Trophoblast cell (in vitro differentiated cells and primary cell): ENCODE results near the gene WDR5.

ENCODE experiments used
- DNase-seq, 2 donors: peaks; one replicate each; pipeline ENCODE4 v3.0.0-alpha.2; 2016
- H2AFZ ChIP-seq: 2 replicates; pipeline ENCODE4 v1.6.1; 2013; ENCODE audit warnings: low read length, moderate library complexity, mild to moderate bottlenecking; ENCODE audit not compliant: insufficient read depth, poor library complexity
- H2AK5ac ChIP-seq: 2 replicates; pipeline ENCODE4 v1.6.1; 2013; ENCODE audit warnings: mild to moderate bottlenecking, low read length
- H2BK120ac ChIP-seq: 2 replicates; pipeline ENCODE4 v1.6.1; 2013; ENCODE audit warnings: low read length, mild to moderate bottlenecking, moderate library complexity; ENCODE audit not compliant: insufficient read depth, poor library complexity
- H2BK12ac ChIP-seq: 2 replicates; pipeline ENCODE4 v1.6.1; 2013; ENCODE audit warnings: mild to moderate bottlenecking, low read length, moderate library complexity
- H2BK5ac ChIP-seq: 2 replicates; pipeline ENCODE4 v1.6.1; 2013; ENCODE audit warnings: low read length, low read depth, moderate library complexity, mild to moderate bottlenecking; ENCODE audit not compliant: poor library complexity
- H3K14ac ChIP-seq: 2 replicates; pipeline ENCODE4 v1.6.1; 2013; ENCODE audit warnings: mild to moderate bottlenecking, low read length
- H3K18ac ChIP-seq: 2 replicates; pipeline ENCODE4 v1.6.1; 2013; ENCODE audit warnings: mild to moderate bottlenecking, low read length
- H3K23ac ChIP-seq: 2 replicates; pipeline ENCODE4 v1.6.1; 2013; ENCODE audit warnings: low read length
- H3K27ac ChIP-seq: 2 replicates; pipeline ENCODE4 v1.5.1; 2013; ENCODE audit warnings: low read depth, mild to moderate bottlenecking, inconsistent platforms, low read length, moderate library complexity
- H3K27me3 ChIP-seq: 2 replicates; pipeline ENCODE4 v1.6.1; 2013; ENCODE audit warnings: inconsistent platforms, mild to moderate bottlenecking, low read length, moderate library complexity; ENCODE audit not compliant: insufficient read depth
- H3K36me3 ChIP-seq, 2 experiments: 1 replicate in 1 of 2; 2 replicates in 1 of 2; pipeline ENCODE4 v1.6.1; 2013; ENCODE audit warnings: low read length in 2 of 2, mild to moderate bottlenecking in 2 of 2, moderate library complexity in 1 of 2; ENCODE audit not compliant: insufficient read depth in 2 of 2, control insufficient read depth in 1 of 2
- H3K4ac ChIP-seq: 2 replicates; pipeline ENCODE4 v1.6.1; 2013; ENCODE audit warnings: low read depth, mild to moderate bottlenecking, low read length, moderate library complexity
- H3K4me1 ChIP-seq, 2 experiments: 1 replicate in 1 of 2; 2 replicates in 1 of 2; pipeline ENCODE4 v1.6.1; 2013; ENCODE audit warnings: low read length in 2 of 2, mild to moderate bottlenecking in 2 of 2, moderate library complexity in 1 of 2; ENCODE audit not compliant: insufficient read depth in 2 of 2, control insufficient read depth in 1 of 2
- H3K4me2 ChIP-seq: 2 replicates; pipeline ENCODE4 v1.6.1; 2013; ENCODE audit warnings: inconsistent platforms, mild to moderate bottlenecking, low read length, moderate library complexity
- H3K4me3 ChIP-seq: 2 replicates; pipeline ENCODE4 v1.5.1; 2013; ENCODE audit warnings: mild to moderate bottlenecking, low read depth, low read length, inconsistent platforms
- H3K79me1 ChIP-seq: one replicate; pipeline ENCODE4 v1.6.1; 2013; ENCODE audit warnings: low read length
- H3K79me2 ChIP-seq: 2 replicates; pipeline ENCODE4 v1.6.1; 2013; ENCODE audit warnings: low read length, mild to moderate bottlenecking; ENCODE audit not compliant: control insufficient read depth, insufficient read depth, poor library complexity
- H3K9ac ChIP-seq: 2 replicates; pipeline ENCODE4 v1.6.1; 2013; ENCODE audit warnings: mild to moderate bottlenecking, low read length
- H3K9me3 ChIP-seq: 2 replicates; pipeline ENCODE4 v1.6.1; 2013; ENCODE audit warnings: low read depth, mild to moderate bottlenecking, control low read depth, inconsistent platforms, low read length; ENCODE audit not compliant: insufficient read depth
- H4K12ac ChIP-seq: 2 replicates; pipeline ENCODE4 v1.6.1; 2013; ENCODE audit warnings: low read depth, mild to moderate bottlenecking, low read length, moderate library complexity
- H4K8ac ChIP-seq: 2 replicates; pipeline ENCODE4 v1.6.1; 2013; ENCODE audit warnings: low read depth, mild to moderate bottlenecking, low read length, moderate library complexity
- H4K91ac ChIP-seq: one replicate; pipeline ENCODE4 v1.6.1; 2013; ENCODE audit warnings: low read depth, mild to moderate bottlenecking, low read length, moderate library complexity
- WGBS: extraction: QIAGEN DNeasy Blood & Tissue Kit; methylation state at CpG from one replicate; pipeline ENCODE4 v1.1.7; 2013; ENCODE audit warnings: missing lambda C conversion rate; ENCODE audit not compliant: insufficient read length, insufficient coverage; ENCODE audit errors: extremely low coverage; 5-methylcytosine and 5-hydroxymethylcytosine counted together

Gene WDR5

DNA sequence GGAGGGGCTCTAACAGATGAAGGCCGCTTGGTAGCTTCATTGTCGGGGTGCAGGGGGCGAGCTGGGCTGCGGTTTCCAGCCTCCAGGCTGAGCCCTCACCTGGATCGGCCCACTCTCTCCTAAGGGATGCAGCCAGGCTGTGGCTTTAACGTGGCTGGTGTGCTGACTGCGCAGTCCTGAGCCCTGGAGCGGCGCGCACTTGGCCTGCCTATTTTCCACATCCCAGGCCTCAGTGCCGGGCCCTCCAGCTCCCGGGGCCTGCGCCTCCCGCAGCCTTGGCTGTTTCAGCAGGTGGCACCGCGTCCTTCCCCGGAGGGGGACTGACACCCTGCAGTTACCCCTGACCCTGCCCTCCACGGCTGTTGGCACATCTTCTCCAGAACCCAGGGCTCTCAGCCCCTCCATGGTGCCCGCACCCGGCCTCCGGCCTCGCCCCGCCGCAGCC, 27.1 kb downstream of the WDR5 start:
- Histone ChIP-seq H2AK5ac (no peak overlapping the region), H2BK5ac (no peak overlapping the region), H3K4me1 (no peaks in the 10 kb centered on the region), H3K36me3 (peaks cover 13 to 18% of the 10 kb centered on the region in 2 experiments), H2BK120ac (no peak overlapping the region), H3K18ac (no peak overlapping the region), H3K9me3 (peaks cover 3% of the 10 kb centered on the region), H3K79me1 (no peaks in the 10 kb centered on the region), H4K8ac (no peak overlapping the region), H3K9ac (no peak overlapping the region), H3K4me2 (no peak overlapping the region), H4K12ac (no peak overlapping the region), H2BK12ac (no peak overlapping the region), H2AFZ (no peak overlapping the region), H3K4me3 (no peak overlapping the region), H3K27ac (no peak overlapping the region), H3K27me3 (no peaks in the 10 kb centered on the region), H3K14ac (no peak overlapping the region), H3K79me2 (no peaks in the 10 kb centered on the region), H3K4ac (no peak overlapping the region), H3K23ac (no peak overlapping the region), H4K91ac (no peak overlapping the region)
- no CpG with 5 or more reads among the region's 24 CpGs for WGBS
- no peak for DNase-seq

DNA sequence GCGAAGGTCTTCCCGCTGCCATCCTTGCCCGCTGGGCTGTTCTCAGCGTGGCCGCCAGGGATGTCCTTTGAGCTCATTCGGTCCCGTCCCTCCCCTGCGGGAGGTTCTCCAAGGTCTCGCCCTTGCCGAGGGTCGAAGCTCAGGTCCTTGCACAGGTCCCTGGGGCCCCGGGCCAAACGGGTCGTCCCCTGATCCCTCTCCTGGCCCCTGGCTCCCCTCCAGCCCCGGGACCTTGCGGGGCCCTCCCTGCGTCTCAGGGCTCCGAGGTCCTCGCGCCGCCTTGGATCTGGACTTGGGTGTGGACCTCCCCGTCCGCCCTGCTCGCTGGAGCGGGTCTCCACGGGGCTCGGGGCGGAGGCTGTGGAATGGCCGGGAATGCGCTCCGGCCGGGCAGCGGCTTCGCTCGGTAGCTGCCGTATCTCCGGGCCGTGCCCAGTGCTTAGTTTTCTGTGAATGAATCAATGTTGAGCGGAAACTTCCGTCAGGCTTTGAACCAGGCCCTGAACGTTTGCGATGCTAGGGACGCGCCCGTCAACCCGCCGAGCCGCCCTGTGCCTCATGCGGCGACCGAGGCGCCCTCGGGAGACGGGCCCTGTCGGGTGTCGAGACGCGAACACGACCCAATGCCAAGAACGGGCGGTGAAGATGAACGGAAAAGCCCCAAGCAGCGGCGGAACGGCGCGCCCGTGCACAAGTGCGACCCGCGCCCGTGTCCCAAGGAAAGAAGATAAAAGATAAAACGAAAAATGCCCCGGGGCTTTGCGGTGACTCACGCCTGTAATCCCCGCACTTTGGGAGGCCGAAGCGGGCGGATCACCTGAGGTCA, 27.7 kb downstream of the WDR5 start:
- no peak overlapping the region for H2BK5ac ChIP-seq
- H4K91ac ChIP-seq: no peak overlapping the region
- no peak overlapping the region for H2AFZ ChIP-seq
- H3K79me1 ChIP-seq: no peaks in the 10 kb centered on the region
- H3K36me3 ChIP-seq: peaks cover 8 to 13% of the 10 kb centered on the region in 2 experiments
- H2AK5ac ChIP-seq: no peak overlapping the region
- H3K9ac ChIP-seq: no peak overlapping the region
- H3K4me2 ChIP-seq: no peak overlapping the region
- no peak overlapping the region for H2BK120ac ChIP-seq
- no peak overlapping the region for H4K12ac ChIP-seq
- no peak overlapping the region for H2BK12ac ChIP-seq
- H3K27ac ChIP-seq: no peak overlapping the region
- H3K4ac ChIP-seq: no peak overlapping the region
- no peaks in the 10 kb centered on the region for H3K27me3 ChIP-seq
- no peak overlapping the region for H3K14ac ChIP-seq
- no peak overlapping the region for H3K18ac ChIP-seq
- peak; percentile 86 to 95 for DNase-seq
- no CpG with 5 or more reads among the region's 80 CpGs for WGBS
- H3K79me2 ChIP-seq: no peaks in the 10 kb centered on the region
- H3K9me3 ChIP-seq: peaks cover 3% of the 10 kb centered on the region
- H4K8ac ChIP-seq: no peak overlapping the region
- peak overlapping the region; percentile 54 for H3K4me3 ChIP-seq
- no peak overlapping the region for H3K23ac ChIP-seq
- H3K4me1 ChIP-seq: no peaks in the 10 kb centered on the region

DNA sequence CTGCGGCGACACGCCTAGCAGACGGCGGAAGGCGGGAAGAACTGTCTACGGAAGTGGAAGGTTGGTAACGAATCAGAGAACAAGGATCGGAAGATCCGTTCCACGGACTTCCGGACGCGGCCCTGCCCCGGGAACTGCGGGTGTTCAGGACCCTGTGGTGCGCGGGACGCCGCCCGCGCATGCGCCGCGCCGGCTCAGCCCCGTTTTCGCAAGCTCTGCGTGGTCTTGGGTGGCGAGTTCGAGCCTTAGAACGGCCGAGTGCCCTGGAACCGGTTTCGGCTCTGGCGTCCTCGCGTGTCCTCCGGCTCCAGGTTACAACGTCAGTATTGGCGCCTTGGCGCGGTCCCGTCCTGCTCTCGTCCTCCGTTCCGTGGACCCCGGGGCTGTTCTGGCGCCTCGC, 29.0 kb downstream of the WDR5 start:
- Histone ChIP-seq H3K4me3 (no peak overlapping the region), H4K8ac (no peak overlapping the region), H2BK12ac (no peak overlapping the region), H3K18ac (no peak overlapping the region), H3K4me1 (no peaks in the 10 kb centered on the region), H2AK5ac (no peak overlapping the region), H3K4ac (no peak overlapping the region), H3K27me3 (no peaks in the 10 kb centered on the region), H4K12ac (no peak overlapping the region), H3K14ac (no peak overlapping the region), H2BK5ac (no peak overlapping the region), H3K9ac (no peak overlapping the region), H4K91ac (no peak overlapping the region), H3K9me3 (peaks cover 3% of the 10 kb centered on the region), H3K79me2 (no peaks in the 10 kb centered on the region), H3K27ac (no peak overlapping the region), H3K4me2 (no peak overlapping the region), H2AFZ (no peak overlapping the region), H3K23ac (no peak overlapping the region), H2BK120ac (no peak overlapping the region), H3K36me3 (peaks cover 3 to 5% of the 10 kb centered on the region in 2 experiments), H3K79me1 (no peaks in the 10 kb centered on the region)
- WGBS: no CpG with 5 or more reads among the region's 50 CpGs
- no peak for DNase-seq

DNA sequence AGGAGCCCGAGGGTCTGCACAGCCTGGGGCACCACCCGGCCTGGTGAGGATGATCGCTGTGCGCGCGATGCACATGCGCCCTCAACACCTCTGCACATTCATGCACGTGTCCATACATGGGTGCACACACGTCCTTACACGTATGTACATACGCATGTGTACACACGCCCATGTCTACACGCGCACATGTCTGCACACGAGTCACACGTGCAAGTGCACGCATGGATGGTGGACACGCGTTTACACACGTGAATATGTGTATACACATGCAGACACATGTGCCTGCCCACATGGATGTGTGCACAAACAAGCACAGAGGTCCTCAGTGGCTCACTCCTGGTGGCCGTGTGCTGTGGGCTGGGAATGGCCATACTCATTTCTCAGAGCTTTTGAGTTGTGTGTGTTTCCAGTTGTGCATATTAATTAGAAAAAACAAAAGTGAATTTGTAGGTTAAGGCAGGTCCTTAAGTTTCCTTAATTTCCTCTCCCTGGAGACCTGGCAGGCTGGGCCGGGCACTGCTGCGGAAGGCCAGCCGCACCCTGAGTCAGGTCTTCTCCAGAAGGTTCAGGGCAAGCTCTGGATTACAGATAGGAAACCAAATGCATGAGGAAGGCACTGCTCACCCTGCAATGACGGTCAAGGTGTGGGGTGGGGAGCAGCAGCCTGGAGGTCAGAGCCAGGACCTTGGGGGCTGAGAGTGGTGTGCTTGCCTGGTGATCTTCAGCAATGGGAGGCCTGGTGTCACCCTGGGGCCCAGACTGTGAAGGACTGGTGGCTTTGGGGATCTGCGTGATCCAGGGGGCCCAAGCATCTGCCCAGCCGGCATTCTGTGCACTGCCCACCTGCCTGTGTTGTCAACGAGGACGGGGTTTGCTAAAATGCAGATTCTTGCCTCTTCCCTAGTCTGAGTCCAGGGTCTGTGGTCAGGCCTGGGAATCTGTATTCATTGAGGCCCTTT, 29.8 kb downstream of the WDR5 start:
- Histone ChIP-seq H3K4me2 (no peak overlapping the region), H3K36me3 (peaks cover 0 to 5% of the 10 kb centered on the region in 2 experiments), H3K4me3 (no peak overlapping the region), H3K18ac (no peak overlapping the region), H2BK120ac (no peak overlapping the region), H4K8ac (no peak overlapping the region), H2BK12ac (no peak overlapping the region), H3K27me3 (no peaks in the 10 kb centered on the region), H2BK5ac (no peak overlapping the region), H3K9ac (peak overlapping the region; percentile 2), H3K23ac (peak overlapping the region; percentile 59), H3K4me1 (no peaks in the 10 kb centered on the region), H3K79me2 (no peaks in the 10 kb centered on the region), H4K12ac (no peak overlapping the region), H3K79me1 (no peaks in the 10 kb centered on the region), H3K14ac (no peak overlapping the region), H2AFZ (no peak overlapping the region), H2AK5ac (no peak overlapping the region), H3K4ac (no peak overlapping the region), H3K9me3 (peaks cover 3% of the 10 kb centered on the region), H4K91ac (no peak overlapping the region), H3K27ac (no peak overlapping the region)
- WGBS: no CpG with 5 or more reads among the region's 29 CpGs
- DNase-seq: peak in 1 of 2 donors; percentile 19
